ENCODE measurements around the gene MBLAC1.
"Not testable (repeated sequence)": the region's sequence is repeated elsewhere in the genome, so short reads cannot be mapped to it uniquely, and the experiment has no call there.

MBLAC1 gene

GRCh38 chr7:100124301-100125230, 2.2 kb upstream of the MBLAC1 start:
- DNase-seq (ENCODE audit: low read depth) = no peak

GRCh38 chr7:100126239-100126930, 382 bp upstream of the MBLAC1 start:
- DNase-seq (ENCODE audit: low read depth) = no peak

GRCh38 chr7:100127866-100128636, 1.3 kb downstream of the MBLAC1 start:
- no peak for DNase-seq (ENCODE audit: low read depth)

- no peak for DNase-seq (ENCODE audit: low read depth)
Observed at GRCh38 chr7:100128637-100128963, 1.8 kb downstream of the MBLAC1 start.

- DNase-seq (ENCODE audit: low read depth) = not testable (repeated sequence)
Observed at GRCh38 chr7:100130220-100130607, 3.4 kb downstream of the MBLAC1 start.

- no peak for DNase-seq (ENCODE audit: low read depth)
Observed at GRCh38 chr7:100130608-100131453, 4.1 kb downstream of the MBLAC1 start.

- DNase-seq (ENCODE audit: low read depth) = no peak
Observed at GRCh38 chr7:100132126-100132525, 5.4 kb downstream of the MBLAC1 start.

GRCh38 chr7:100132697-100133151, 6.0 kb downstream of the MBLAC1 start:
- no peak for DNase-seq (ENCODE audit: low read depth)

GRCh38 chr7:100137851-100138760, 11.3 kb downstream of the MBLAC1 start:
- DNase-seq (ENCODE audit: low read depth) = no peak

GRCh38 chr7:100141555-100141949, 14.8 kb downstream of the MBLAC1 start:
- no peak for DNase-seq (ENCODE audit: low read depth)

- no peak for DNase-seq (ENCODE audit: low read depth)
Observed at GRCh38 chr7:100142461-100142860, 15.7 kb downstream of the MBLAC1 start.

GRCh38 chr7:100146350-100146749, 19.6 kb downstream of the MBLAC1 start:
- not testable (repeated sequence) for DNase-seq (ENCODE audit: low read depth)

- DNase-seq (ENCODE audit: low read depth) = no peak
Observed at GRCh38 chr7:100147278-100147677, 20.5 kb downstream of the MBLAC1 start.

GRCh38 chr7:100148225-100148558, 21.4 kb downstream of the MBLAC1 start:
- DNase-seq (ENCODE audit: low read depth) = no peak

- DNase-seq (ENCODE audit: low read depth) = peak; percentile 95
Observed at GRCh38 chr7:100148559-100149328, 22.0 kb downstream of the MBLAC1 start, which contains the start of gene LAMTOR4. TSS of gene LAMTOR4 (plus strand) at chr7:100148918. CDS start at chr7:100148973, 55 bp downstream.

- DNase-seq (ENCODE audit: low read depth) = no peak
Observed at GRCh38 chr7:100152404-100152803, 25.6 kb downstream of the MBLAC1 start.

- DNase-seq (ENCODE audit: low read depth) = no peak
Observed at GRCh38 chr7:100152937-100153666, 26.3 kb downstream of the MBLAC1 start.

- DNase-seq (ENCODE audit: low read depth) = no peak
Observed at GRCh38 chr7:100153708-100154535, 27.2 kb downstream of the MBLAC1 start.
